Myocyte (in vitro differentiated cells): ENCODE measurements around the gene CREBBP. TPM values are rescaled to one million over a fixed set of nuclear protein-coding genes. Genes with fewer than 3 reads are reported as not detected.

Source experiments
- DNase-seq: peaks from one replicate; pipeline ENCODE4 v3.0.0-alpha.2; 2012; ENCODE audit warnings: low read depth
- total RNA-seq: library from RNA; depleted of rRNA; stranded (reverse); fragments of >200 nt; gene quantifications from 2 replicates; pipeline ENCODE4 v1.2.3, GENCODE V29; 2014

The CREBBP gene
- total RNA-seq, 1 donor from 2014 or later: 15.9 TPM

DNA sequence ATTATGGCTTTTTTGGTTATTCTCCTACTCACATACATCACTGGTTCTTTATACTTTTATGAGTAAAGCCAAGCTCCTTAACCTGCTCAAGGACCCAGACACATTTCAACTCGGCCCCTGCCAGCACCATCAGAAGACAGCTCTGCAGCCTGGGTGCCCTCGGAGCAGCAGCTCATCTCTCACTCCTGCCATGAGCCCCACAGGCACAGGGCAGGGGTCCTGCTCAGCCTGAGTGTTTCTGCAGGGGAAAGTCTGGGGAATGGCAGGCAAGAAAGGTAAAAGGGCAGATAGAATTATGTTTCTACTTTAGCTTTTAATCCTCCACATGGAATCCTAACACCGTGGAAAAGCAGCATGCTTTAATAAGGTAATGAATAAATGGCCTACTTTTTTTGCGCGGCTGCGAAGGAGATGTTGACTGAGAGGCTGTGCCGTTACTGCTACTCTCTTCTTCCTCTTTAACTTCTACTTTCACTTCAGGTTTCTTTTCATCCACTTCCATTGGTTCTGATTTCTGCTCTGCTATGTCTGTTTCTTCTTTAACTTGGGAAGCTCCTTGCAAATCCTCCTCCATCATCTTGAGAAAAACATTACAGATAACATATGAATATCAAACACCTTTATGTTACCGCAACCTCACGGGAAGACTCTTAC is 113.1 kb downstream of the CREBBP start:
- DNase-seq: no peak

DNA sequence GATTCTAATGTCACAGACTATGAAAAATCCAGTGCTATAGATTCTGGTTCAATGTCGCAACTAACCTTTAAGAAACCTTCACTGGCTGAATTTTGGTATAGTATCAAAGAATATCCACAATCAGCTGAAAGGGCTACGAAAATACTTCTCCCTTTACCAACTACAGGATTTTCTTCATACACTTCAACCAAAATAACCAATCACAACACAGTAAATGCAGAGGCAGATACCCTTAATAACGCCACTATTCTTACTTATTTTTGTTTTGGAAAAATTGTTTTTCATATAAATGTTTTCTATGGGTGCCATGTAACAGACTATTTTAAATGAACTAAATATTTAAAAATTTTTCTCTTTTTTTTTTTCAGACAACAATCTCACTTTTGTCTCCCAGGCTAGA is 114.3 kb downstream of the CREBBP start:
- DNase-seq: no peak

DNA sequence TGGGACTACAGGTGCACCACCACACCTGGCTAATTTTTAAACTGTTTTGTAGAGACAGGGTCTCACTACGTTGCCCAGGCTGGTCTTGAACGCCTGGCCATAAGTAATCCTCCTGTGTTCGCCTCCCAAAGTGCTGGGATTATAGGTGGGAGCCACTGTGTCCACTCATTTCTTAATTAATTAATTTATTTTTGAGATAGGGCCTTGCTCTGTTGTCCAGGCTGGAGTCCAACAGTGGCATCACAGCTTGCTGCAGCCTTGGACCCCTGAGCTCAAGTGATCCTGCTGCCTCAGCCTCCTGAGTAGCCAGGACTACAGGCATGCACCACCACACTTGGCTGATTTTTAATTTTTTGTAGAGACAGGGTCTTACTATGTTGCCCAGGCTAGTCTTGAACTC is 116.1 kb downstream of the CREBBP start:
- no peak for DNase-seq

DNA sequence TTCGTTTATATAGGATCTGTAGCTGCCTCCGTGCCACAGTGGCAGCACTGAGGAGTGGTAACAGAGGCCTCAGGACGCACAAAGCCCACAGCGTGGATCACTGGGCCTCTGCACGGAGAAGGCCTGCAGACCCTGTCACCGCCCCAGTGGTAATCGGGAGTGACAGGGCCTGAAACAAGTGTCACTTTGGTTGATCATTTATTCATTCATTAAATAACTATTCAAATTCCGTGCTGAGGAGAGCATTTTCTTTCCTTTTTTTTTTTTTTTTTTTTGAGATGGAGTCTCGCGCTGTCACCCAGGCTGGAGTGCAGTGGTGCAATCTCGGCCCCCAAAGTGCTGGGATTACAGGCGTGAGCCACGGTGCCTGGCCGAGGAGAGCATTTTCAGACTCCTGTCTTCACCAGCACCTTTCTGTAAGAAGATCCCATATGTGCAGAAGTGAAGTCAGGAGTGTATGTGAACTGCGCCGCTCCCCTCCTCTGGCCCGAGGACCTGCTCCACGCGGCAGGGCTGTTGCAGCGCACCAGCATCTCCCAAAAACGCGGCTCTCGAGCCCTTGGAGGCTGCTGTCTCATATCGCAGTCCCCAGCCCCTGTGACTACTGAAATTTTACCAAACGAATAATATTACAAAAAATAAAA is 118.3 kb downstream of the CREBBP start:
- DNase-seq: no peak

DNA sequence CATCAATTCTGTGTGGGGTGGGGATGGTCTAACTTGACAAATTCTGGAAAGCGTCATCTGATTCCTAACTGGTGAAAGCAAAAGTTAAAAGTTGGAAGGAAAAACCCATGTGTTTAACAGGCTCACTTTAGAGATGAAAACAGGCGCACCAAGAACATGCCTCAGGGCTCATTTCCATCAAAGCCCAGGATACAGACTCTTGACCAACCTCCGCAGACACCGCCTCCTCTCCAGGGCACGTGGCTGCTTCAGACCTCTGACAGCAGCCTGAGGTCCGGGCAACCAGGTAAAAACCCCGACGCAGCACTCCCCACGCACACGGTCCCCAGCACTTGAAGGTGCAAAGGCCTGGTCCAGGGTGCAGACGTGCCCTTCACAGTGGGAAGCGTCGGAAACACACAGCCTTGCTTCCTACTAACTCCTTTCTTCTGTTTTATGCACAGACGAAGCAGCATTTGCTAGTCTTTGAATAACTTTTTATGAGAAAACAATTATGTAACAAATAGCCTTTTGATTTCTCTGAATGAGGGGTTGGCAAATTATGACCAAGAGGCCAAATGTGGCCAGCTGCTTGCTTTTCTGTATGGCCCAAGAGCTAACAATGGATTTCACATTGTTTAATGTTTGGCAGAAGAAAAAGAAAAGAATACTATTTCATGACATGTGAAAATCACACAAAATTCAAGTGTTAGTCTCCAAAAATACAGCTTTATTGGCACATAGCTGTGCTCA is 119.0 kb downstream of the CREBBP start:
- DNase-seq: no peak

DNA sequence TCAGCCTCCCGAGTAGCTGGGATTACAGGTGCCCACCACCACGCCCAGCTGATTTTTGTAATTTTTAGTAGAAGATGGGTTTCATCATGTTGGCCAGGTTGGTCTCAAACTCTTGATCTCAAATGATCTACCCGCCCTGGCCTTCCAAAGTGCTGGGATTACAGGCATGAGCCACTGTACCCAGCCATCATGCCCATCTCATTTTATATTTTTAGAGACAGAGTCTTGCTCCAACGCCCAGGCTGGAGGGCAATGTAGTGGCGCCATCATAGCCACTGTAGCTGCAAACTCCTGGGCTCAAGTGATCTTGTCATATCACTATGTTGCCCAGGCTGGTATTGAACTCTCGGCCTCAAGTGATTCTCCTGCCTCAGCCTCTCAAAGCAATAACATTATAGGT is 120.0 kb downstream of the CREBBP start:
- no peak for DNase-seq

DNA sequence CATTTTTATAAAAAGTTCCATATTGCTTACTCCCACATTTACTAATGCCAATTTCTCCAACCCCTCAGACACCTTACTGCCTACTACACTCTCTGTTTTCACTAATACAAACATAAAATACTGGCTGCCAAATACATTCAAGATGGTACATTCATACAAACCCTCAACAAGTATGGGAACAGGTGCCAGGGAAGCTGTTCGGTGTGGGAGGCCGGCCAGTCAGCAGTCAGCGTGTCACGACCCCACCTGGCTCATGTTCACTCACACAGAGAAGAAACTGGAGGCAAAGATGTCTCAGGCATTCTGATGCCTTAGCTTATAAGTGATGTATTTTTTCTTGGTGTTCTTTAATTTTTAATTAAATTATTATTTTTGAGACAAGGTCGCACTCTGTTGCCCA is 120.8 kb downstream of the CREBBP start:
- no peak for DNase-seq

DNA sequence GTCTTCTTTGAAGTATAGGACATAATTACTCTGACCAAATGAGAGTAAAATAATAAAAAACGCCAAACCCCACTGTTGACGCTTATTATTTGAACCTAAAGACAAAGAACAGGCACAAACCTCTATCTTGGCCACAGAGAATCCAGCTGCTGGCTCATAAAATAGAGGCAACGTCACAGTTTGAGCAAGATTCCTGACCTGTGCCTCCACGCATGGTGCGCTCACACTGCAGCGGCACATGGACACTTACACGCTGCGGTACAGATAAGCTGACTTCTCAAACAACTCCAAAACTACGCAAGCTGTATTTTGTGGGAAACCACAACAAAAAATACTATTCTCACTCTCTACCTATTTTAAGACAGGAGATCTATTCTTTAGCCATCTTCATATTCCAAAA is 124.4 kb downstream of the CREBBP start:
- no peak for DNase-seq

DNA sequence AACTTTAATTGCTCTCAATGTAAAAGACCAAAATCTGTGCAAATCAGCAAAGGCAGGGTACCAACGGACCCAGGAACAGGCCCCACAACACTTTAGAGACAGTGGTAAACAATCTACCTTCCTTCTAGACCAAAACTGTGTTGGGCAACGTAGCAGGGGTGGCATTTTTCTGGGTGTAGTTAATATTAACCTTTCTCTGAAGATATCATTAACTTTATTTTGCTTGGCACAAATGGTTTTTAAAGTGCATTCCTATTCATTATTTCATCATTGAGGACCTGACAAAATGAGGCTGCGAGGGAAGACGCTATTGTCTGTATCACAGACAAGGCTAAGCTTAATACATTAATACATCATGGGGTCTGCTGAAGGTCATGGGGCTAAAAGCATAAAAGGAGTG is 125.3 kb downstream of the CREBBP start:
- DNase-seq: no peak

DNA sequence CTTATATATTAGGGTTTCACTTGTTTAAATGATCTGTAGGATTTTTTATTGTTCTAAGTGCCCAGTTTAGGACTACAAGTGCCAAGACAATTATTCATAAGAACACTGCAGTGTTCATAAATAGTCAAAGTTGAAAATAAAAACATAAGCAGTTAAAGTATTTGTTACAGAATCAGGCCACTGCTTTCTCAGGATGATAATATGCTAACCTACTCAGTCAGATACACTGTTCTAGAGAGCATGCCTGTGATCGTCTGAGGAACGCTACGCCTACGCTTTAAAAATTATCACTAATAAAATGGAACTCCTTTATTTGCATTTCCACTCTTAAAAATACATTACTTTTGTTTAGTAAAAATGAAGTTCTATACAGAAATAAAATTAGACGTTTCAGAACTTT is 125.7 kb downstream of the CREBBP start:
- no peak for DNase-seq

DNA sequence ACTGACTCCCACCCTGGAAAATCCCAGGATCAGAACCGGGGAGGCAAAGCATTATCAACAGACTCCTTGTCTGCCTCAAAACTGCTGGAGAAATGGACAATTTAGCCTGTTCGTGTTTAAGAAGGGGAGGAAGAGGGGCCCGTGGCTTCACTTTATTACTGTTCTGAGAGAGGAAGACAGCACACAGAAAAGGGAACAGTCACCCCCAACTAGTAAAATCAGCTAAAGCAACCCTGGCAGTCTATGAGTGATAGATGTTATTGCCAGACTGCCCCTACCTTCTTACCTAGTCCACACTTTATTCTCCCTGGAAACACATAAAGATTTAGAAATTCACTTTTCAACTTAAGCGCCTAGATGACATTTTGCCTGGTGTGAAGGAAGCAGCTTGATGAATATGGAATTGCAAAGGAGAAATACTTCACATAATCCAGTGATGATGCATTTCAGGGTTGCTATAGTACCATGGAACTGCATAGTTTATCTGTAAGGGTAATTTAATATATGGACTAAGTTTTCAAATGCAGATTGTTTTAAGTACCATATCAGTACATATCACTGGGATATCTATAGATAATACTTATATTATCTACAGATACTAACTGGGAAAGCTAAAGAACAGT is 126.3 kb downstream of the CREBBP start:
- DNase-seq: no peak

DNA sequence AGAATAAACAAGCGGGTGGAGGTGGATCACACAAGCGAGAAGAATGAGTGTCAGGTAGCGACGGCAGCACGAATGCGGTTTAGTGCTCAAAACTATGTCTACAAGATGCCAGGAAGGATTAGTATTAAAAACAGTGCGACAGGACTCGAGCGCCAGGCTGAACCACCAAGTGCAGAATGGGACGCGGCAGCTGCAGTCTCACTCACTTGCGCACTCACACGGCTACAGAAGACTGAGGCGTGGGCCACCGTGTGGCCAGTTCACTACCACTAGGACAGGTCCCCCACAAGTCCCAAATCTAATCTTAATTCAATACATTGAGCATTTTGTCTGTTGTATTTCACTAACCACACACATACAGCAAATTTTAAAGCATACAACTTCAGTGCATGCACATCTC is 127.5 kb downstream of the CREBBP start:
- DNase-seq: peak; percentile 24

DNA sequence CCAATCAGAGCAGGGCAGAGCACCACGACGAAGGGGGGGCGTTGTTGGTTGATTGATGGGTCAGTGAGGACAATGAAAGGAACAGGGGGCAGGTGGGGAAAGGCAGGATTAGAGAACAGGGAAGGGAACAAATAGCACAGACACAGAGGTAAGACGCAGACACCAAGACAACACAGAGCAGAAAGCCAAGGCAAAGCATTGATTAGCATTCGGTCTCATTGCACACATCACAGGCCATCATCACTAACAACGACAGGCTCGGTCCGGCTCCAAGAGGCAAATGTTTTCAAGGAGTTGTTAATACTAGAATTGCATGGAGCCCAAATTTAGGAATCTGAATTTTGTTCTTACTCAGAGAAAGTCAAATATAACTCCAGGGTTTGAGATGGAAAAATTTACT is 128.6 kb downstream of the CREBBP start:
- no peak for DNase-seq

DNA sequence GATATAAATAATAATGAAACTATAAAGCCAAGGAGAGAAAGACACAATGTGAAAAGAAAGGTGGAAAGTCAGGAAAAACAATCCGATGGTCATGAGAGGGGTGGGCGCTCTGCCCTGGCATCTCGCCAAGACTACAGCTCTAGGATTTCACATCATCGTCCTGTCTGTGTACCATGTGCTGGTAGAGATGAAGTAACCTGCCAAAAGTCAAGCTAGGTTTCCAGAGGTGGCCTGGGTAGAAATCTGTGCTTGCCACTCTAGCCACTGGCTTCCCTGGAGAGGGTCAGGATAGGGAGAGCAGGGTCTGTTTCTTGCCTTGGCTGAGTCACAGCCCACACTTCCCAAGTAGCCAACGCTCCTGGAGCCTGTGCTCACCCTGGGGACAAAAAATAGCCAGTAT is 132.2 kb downstream of the CREBBP start:
- DNase-seq: no peak

DNA sequence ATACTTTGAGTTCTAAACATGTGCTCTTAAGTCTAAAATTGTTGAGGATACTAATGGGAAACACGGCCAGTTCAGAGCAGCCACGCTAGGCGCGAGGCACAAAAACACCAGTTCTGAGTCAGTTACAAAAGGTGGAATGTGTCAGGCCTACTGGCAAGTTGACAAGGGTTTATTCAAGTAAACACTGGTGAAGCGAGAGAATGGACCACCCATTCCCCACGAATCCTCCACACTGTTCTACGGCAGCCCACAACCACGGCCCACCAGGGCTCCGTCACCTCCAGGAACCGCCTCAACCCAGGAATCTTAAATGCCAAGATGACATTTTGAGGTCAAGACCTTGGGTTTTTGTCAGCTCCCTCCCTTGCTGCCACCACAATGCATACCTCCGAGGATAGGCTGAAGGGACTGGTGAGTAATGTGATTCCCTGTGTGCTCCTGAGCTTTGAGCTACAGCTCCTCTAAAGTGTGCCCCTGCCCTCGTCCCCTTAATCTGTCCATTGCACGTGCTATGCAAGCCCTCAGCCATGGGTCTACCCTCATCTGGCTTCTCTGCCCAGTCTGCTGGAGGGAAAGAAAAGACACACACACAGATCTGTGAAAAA is 134.7 kb downstream of the CREBBP start:
- DNase-seq: peak; percentile 72

DNA sequence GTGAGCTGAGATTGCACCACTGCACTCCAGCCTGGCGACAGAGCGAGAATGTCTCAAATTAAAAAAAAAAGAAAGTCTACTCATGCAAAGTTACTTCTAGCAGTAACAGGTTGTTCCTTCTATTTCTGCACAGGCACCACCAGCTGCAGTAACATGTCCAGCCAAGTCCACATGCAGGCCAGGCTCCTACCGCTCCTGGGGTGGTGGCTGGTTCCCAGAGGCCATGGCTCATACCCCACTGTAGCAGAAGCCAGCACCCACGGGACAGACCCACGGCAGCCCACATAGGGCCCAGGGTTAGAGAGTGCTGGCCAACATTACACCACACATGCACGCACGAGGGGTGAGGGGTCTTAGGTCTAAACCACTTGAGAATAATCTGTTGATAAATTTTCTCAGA is 136.5 kb downstream of the CREBBP start:
- DNase-seq: peak; percentile 54

DNA sequence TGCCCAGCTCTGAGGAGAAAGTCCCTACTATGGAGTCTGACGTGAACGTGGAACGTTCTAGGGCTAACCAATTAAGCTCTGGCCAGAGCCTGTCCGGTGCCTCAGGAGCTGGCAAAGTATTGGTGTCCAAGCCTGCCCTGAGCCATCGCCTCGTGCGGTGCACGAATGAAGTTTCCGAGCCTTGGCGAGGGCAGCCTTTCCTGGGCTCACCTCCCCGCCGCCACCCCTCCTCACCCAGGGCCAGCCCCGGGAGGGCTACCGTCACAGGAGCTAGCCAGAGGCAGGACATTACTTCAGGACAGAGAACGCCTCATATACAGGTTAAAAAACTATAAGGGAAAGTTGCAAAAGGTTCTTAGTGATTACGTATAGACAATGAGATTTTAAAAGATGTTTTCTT is 139.6 kb downstream of the CREBBP start:
- DNase-seq: no peak

DNA sequence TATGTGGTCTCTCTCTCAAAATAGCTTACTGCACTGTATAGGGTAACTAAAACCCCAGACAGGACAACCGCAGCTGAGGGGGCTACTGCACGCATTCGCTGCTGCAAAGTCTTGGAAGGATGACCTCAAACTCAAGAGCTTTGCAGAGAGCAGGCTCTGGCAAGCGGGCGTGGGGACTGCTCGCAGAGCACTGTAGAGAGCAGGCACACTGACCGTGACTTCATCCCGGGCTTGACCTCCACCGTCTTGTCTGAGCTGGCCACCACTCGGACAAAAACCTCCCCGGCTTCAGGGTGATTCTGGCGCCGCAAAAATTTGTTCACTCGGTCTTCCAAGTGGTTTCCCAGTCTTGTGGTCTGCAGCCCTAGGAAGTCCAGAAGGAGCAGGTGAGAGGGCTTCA is 140.3 kb downstream of the CREBBP start:
- no peak for DNase-seq

DNA sequence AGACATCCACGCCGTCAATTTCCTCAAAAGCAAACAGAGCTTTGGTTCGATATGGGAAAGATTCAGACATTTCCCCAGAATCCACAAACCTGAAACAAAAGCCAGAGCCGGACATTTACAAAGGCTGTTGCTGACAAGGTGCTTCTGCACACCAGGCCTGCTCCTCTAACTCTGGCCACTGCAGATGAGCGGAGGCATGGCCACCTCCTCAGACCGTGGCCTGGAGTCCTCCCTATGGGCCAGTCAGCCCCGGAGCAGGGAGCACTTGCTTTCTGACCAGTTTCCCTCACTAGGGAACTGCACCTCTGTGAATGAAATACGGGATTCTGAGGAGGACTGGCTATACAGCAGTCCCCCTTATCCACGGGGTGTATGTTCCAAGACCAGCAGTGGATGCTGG is 140.9 kb downstream of the CREBBP start:
- DNase-seq: no peak

DNA sequence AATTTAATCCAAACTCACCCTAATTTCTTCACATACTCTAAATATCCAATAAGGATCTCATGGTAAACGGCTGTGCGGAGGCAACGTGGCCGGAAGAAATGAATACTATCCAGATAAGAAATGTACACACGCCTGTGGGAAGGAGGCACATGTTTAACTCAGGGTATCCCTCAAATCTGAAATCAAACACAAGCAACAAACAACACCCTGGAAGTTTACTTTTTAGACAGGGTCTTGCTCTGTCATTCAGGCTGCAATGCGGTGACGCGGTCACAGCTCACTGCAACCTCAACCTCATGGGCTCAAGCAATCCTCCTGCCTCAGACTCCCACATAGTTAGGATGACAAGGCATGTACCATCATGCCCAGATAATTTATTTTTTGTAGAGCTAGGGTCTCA is 142.0 kb downstream of the CREBBP start:
- no peak for DNase-seq

DNA sequence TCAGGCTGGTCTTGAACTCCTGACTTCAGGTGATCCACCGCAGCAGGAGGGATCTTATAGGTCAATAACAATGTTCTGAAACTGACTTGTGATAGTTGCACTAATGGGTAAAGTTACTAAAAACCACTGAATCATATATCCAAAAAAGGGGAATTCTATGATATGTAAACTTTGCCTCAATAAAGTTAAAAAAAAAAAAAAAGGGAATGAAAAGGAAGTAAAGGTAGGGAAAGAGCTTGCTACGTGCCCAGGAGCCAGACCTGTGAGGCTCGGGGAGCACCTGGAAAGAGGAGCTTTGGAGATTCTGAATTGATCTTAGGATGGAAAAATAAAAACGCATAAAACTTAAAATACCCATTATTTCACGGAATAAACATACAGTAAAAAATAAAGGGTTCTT is 142.4 kb downstream of the CREBBP start:
- DNase-seq: no peak

DNA sequence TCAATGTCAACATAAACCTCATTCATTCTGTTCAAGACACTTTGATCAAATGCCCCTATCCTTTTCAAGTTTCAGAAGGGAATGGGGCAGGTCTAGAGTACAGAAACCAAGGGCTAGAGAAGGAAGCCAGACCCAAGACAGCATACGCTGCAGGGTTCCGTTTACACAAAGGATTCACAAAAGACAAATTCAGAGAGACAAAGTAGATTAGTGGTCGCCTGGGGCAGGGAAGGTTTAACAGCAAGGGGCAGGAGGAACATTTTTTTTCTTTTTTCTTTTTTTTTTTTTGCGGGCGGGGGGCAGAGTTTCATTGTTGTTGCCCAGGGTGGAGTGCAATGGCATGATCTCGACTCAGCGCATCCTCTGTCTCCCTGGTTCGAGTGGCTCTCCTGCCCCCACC is 143.3 kb downstream of the CREBBP start:
- DNase-seq: no peak
